IPS DF 19.7 (cell line): Measurements from ENCODE around the gene LIF.

Source experiments
- DNase-seq: peaks from one replicate; pipeline ENCODE4 v3.0.0-alpha.2; 2013; ENCODE audit warnings: low read depth, low spot score

Gene LIF

DNA sequence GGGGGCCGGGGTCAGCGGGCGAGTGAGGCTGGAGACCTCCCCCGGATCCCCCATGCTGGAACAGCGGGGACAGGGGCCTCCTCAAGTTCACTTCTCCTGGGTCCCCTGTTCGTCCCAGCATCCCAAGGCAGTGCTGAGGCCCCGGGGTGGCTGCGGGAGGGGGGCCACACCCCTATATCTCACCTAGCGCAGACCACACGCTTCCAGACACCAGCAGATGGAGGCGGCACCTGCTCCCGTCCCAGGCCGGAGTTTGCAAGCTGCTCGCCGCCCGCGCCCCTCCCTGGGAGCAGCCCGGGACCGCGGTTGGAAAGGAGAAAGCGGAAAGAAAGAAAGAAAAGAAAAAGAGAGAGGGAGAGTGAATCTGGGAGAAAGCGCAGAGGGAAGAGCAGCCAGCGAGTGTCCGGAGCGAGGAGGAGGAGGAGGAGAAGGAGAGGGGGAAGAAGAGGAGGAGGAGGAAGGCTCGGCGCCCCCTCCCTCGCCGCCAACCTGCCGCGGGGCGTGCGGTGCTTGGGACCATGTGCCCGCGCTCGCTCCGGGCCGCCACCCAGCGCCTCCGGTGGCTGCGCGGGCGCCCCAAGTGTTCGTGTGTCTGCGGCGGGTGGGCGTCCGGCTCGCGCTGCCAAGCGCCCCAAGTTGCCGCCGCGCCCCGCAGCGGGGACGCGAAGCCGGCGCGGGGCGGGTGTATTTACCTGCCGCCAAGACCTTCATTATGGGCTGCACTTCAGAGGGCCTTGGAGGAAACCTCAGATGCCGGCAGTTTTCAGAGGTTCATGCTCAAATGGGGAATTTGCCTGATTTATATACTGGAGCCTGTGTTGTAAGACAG, at the start of gene LIF:
Gene LIF (minus strand): TSS at position 775 of the 829 bp plus-strand sequence. CDS start 64 bp downstream, at position 711.
- DNase-seq: no peak

DNA sequence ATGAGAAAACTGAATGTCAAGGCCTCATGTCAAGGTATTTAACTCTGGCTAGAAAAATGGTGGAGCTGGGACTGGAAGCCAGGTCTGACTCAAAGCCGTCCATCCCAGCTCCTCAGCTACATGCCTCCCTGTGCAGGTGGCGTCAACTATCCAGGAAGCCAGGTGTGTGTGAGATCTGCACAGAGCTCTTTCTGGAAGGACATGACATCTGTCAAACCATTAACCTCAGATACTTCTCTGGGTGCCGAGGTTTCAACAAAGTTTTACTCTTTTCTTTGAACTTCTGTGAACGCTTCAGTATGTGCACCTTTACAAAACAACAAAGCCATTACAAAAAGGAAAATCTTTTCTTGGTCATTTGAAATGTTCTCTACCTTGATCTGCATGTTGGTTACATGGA, 49.8 kb upstream of the LIF start:
- DNase-seq: no peak

DNA sequence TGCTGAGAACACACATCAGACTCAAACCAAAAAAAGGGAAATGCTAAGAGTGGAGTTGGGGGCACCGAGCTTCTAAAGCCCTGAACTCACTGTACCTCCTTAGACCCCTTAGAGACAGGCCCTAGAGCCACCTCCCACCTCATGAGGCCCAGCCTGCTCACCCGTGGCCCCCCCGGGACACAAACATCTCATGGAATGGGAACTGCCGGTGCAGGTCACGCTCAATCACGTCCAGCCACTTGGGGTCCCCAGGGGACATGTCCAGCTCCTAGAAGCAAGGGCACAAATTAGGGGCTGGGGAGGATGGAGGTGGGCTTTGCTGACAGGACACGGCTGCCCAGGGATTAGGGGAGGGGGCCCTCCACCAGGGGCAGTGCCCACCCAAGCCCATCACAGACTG, 49.0 kb upstream of the LIF start:
- no peak for DNase-seq

GRCh38 chr22:30294830-30295229, 48.3 kb upstream of the LIF start:
- no peak for DNase-seq

DNA sequence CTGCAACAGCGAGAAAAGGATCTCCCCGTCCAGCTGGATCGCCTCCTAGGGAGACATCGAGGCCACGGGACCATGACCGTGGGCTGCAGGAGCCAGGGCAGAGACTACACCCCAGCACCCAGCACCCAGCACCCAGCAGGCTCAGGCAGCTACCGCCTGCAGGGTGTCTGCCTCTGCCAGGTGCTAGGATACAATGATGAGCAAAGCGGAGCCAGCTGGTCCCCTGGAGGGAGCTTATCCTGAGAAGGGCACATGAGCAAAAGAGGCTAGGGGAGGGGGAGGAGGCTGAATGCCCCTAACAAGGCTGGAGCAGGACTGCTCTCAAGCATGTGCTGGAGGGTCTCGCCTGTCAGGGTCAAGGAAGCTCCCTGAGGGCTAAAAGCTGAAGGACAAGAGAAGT, 47.5 kb upstream of the LIF start:
- DNase-seq: no peak

GRCh38 chr22:30293026-30293425, 46.5 kb upstream of the LIF start:
- no peak for DNase-seq

DNA sequence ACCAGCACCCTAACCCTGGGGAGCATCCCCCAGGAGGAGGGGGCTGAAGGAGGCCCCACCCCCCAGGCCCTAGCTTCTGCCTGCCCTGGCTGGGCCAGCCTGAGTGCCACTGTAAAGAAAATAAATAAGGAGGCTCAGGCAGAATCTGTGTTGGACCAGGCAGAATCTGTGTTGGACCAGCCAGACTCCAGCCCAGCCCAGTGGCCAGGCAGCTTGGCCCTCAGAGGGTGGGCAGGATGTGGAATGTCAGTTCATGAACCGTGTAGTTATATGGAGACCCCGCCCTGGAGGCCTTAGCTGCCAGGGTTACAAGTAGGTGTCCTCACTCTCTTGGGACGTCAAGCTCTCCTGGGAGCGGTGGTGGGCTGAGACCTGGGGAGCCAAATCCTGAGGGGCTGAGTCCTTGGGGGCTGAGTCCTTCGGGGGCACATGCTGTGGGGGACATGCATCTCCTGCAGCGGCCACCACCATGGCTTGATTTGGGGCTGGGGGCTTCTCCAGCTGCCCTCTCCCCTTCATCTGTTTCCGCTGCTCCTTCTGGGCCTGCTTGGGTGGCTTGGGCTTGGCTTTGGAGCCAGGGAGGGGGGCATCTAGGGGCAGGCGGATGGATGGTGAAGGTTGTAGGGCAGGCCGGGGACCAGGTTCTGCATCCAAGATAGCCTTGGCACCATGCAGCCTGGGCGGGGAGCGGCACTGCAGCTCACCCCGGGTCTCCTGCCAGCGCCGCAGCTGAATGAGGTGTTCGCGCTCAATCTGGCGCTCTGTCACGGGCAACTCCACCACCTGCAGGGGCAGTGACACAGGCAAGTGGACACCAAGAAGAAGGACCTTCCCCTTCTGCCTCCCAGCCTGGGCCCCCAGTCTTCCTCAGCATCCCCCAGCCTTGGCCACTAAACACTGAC, 45.8 kb upstream of the LIF start:
- DNase-seq: no peak

DNA sequence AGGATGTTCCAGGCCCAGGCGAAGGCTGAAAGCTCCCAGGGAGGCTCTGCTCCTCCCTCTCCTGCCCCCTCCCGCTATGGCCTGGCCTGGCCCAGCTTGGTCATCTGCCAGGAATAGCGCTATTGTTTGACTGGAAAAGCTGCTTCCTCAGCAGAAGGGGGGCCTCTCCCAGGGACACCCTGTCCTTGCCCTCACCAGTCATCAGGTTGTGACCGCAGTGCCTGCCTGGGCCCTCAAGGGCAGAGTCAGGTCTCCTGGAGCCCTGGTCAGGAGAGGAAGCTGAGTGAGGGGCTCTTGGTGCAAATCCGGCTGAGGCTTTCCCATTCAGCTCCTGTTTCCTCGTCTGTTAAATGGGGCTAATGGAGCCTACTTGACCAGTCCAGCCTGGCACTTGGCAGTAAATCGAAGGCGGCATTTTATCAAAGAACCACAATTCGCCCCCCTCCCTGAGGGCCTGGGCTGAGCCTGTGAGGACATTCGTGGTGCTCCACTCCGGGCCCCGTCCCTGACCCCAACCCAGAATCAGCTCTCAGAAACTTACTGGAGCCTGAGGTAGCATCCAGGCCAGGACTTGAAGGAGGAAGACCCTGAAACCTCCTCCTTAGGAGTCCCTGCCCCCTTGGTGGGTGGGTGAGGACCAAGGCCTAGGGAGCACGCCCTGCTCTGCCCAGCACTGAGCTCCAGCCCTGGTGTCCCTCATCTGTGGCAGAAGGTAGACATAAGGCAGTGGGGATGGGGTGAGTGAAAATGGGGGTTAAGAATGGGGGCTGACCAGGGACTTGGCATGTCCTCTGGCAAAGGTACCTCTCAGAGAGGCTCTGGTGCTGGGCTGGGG, 44.7 kb upstream of the LIF start:
- no peak for DNase-seq

DNA sequence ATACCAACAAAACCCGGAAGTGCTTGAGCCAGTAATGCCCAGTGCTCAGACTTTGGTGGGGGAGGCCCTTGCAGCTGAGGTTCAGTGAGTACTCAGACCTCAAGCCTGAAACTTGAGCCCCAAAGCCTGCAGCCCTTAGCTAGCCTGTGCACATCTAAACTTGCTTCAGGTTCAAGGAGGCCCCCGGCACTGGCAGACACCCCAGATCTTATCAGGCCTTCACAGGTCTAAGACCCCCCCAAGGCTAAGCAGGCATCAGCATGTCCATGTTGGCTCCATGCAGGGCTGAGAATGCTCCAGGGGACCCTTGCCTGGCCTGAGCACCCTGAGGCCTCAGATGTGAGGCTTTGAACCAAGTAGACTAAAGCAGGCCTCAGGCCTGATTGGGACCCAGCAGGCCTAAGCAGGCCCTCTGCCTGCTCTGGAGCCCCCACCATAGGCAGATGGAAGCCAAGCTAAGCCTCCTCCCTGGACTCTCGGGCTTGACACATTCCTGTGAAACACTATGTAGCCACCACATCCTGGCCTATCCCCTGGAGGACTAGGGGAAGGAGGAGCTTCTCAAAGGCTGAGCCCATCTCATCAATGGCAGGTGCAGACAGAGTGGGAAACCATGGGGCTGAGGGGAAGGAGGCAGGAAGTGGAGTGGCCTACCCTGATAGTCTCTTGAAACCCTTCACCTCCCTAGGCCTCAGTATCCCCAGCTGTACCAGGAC, 43.9 kb upstream of the LIF start:
- DNase-seq: no peak

DNA sequence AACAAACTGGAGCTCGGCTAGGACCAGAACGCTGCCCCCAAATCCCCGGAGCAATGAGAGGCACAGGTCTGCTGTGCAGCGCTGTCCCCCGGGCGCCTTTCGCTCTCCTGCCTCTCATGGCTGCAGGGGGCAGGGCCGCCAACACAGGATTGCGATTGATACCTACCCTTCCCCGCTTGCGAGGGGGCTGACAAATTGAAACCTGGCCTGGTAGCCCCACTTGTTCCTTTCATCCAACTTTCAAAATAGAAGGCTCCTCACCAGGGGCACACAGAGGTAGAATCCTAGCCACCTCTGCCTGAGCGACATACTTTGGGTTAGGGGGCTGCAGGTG, 43.4 kb upstream of the LIF start:
- no peak for DNase-seq

- DNase-seq: peak; percentile 91
Observed at GRCh38 chr22:30289141-30289979, 42.8 kb upstream of the LIF start, which contains the start of gene CASTOR1. CASTOR1 (minus strand) TSS chr22:30289505; CDS start chr22:30289497, 8 bp downstream.

DNA sequence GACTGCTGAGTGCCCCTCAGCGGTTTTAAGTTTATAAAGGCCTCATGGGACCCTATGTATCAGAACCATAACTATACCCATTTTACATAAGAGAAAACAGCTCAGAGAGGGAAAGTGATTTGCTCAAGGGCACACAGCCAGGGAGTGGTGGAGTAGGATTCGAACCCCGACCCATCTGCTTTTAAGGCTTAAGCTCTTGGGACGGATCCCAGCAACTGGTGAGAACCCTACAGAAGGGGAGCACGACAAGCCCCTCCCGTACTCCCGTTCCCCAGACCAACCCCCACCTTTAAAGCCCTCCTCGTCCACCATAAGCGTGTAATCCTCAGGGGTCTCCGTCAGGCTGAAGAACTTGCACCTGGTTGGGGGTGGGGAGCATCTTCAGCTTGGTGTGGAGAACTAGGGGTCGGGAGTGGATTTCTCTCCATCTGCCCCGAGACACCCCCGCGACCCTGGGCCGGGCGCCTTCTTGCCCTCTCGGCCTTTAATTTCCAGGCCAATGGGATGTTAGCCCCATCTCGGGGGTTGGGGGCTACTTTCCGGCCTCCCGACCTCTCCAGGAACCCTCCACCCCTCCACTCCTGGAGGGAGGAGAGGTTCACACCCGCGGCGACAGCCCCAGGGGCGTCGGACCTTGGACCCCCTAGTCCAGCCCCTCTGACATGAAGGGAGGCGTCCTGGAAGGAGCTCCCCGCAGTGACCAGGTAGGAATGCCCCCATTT, 42.0 kb upstream of the LIF start:
- DNase-seq: no peak

- DNase-seq: peak; percentile 69
Observed at GRCh38 chr22:30287648-30288418, 41.3 kb upstream of the LIF start.

DNA sequence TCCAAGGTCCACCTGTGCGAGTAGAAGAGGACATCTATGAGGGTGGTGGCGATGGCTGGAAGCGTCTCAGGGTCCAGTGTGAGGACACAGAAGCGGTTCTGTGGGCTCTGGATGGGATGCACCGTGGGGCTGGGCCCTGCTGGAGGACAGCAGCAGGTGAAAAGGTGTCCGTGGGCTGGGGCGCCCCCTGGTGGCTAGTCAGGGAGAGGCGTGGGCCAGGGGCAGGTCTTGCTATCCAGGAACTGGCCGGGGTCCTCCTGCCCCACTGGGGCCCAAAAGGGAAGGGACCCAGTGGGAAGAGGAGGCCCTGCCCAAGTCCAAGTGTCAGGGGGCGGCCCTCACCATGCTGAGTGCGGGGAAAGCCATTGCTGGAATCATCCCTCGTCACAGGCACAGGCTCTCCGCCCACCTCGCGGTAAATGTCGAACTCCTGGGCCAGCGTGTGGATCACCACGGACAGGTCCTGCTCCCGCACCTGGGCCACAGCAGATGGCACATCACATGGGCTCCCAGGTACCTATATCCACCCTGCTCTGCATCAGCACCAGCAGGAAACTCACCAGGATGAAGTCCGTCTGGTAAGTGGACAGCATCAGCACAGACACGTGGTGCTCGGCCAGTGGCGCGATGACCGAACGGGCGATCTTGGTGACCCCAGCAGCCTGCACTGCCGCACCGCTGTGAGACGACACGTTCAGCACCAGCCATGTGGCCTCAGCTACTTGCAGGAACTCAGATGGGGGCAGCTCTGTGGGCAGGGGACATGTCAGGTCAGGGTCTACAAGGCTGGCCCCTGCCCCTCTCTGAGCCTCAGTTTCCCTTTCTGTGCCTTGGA, 40.5 kb upstream of the LIF start:
- DNase-seq: no peak

DNA sequence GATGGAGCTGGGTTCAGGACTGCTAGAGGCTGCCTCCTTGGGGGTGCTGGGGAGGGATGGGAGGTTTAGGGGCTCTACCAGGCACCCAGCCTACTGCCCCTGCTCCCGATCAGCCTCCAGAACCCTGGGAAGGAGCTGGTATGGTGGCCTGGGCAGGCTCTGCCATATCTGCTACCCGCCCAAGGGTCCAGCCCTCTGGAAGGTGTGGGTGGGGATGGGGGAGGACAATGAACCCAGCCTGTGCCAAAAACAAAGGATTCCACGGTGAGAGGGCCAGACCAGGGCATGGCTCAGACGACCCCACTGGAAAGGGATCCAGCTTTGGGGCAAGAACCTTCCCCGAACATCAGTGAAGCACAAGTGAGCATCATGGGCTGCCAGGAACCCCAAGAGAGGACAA, 39.8 kb upstream of the LIF start:
- no peak for DNase-seq

DNA sequence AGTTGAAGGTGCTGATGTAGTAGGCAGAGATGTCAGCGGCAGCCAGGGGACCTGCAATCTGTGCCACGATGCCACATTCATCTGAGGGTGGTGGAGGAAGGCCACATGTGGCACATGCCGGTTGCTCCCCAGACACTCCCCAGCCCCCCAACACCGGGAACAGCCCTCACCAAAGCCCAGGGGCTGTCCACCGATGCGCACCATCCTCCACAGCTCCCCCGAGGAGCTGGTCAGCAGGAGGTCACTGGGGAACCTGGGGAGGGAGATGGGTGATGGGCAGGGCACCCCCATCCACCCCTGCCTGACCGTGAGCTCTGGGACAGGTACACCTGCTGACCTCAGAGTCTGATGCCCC, 39.3 kb upstream of the LIF start:
- DNase-seq: no peak

DNA sequence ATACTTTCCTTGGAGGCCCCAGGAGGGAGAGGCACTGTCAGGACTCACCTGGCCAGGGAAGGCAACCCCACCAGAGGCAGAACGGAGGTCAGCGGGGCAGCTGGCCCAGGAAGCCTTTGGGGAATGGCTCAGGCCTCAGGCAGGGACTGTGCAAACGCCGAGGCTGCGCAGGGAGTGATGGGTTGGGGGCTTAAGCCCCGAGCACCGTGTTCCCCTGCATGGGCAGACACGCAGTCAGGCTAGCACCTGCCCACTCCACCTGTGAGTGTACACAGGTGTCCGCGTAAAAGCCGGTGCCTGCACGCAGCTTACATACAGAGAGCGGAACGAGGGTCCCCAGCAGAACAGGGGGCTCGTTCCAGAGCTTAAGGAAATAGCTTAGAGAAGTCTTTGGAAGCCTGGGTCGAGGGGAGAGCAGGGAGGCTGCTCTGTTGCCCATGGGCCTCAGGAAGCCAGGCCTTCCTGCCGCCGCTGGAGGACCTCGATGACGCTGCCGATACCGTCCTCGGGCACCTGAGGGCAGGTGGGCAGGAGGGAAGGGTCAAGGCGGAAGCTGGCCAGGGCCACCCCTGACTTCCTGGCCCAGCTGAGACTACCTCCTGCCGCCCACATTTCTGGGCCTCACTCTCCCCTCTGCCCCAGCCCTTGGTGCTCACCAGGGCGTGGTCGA, 38.8 kb upstream of the LIF start:
- no peak for DNase-seq
